HEK293 (cell line): ENCODE data around the gene FBXL4.

Source experiments
- CTCF ChIP-seq: fragments of 450-650 bp; formaldehyde crosslinking; IDR thresholded peaks from 2 replicates; pipeline ENCODE4 v1.5.1; 2016; ENCODE audit warnings: missing biosample characterization, missing genetic modification characterization
- ZNF449 ChIP-seq: fragments of 450-650 bp; formaldehyde crosslinking; IDR thresholded peaks from 2 replicates; pipeline ENCODE4 v1.5.1; 2017; ENCODE audit warnings: missing biosample characterization, mild to moderate bottlenecking, missing genetic modification characterization, moderate library complexity
- ZNF473 ChIP-seq: fragments of 450-650 bp; formaldehyde crosslinking; IDR thresholded peaks from 2 replicates; pipeline ENCODE4 v1.5.1; 2017; ENCODE audit warnings: missing biosample characterization, missing genetic modification characterization
- ZNF639 ChIP-seq: fragments of 450-650 bp; formaldehyde crosslinking; IDR thresholded peaks from 2 replicates; pipeline ENCODE4 v1.5.1; 2016; ENCODE audit warnings: missing biosample characterization, missing genetic modification characterization
- ZNF677 ChIP-seq: fragments of 450-650 bp; IDR thresholded peaks from 2 replicates; pipeline ENCODE4 v1.5.0; 2018; ENCODE audit warnings: missing biosample characterization, mild to moderate bottlenecking, missing genetic modification characterization, moderate library complexity
- TF ChIP-seq, protein P1 (sequence below): fragments of 450-650 bp; formaldehyde crosslinking; IDR thresholded peaks from 2 replicates; pipeline ENCODE4 v1.5.1; 2016; ENCODE audit warnings: missing biosample characterization, missing genetic modification characterization, low read depth

GRCh38 chr6:98931696-98932095, 16.1 kb downstream of the FBXL4 start:
- TF ChIP-seq CTCF (tag by site-specific recombination) (no peak), ZNF677 (tag by site-specific recombination) (no peak), ZNF449 (tag by site-specific recombination) (no peak), ZNF473 (tag by site-specific recombination) (no peak), ZNF639 (tag by site-specific recombination) (no peak)
- TF ChIP-seq, protein P1, sequence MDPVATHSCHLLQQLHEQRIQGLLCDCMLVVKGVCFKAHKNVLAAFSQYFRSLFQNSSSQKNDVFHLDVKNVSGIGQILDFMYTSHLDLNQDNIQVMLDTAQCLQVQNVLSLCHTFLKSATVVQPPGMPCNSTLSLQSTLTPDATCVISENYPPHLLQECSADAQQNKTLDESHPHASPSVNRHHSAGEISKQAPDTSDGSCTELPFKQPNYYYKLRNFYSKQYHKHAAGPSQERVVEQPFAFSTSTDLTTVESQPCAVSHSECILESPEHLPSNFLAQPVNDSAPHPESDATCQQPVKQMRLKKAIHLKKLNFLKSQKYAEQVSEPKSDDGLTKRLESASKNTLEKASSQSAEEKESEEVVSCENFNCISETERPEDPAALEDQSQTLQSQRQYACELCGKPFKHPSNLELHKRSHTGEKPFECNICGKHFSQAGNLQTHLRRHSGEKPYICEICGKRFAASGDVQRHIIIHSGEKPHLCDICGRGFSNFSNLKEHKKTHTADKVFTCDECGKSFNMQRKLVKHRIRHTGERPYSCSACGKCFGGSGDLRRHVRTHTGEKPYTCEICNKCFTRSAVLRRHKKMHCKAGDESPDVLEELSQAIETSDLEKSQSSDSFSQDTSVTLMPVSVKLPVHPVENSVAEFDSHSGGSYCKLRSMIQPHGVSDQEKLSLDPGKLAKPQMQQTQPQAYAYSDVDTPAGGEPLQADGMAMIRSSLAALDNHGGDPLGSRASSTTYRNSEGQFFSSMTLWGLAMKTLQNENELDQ (tag by site-specific recombination), result no peak
